Stimulated activated CD8-positive, alpha-beta memory T cell treated with anti-CD3 and anti-CD28 coated beads, Interleukin-7, amount 100 ng/mL, for 4 hours (primary cell): Measurements from ENCODE around the gene PAPLN.
"Not testable (repeated sequence)": the region's sequence is repeated elsewhere in the genome, so short reads cannot be mapped to it uniquely, and the experiment has no call there.

Experiments used
- DNase-seq, 2 donors: peaks; one replicate each; pipeline ENCODE4 v3.0.0-alpha.2; 2020; ENCODE audit warnings: low read depth in 2 of 2

PAPLN gene

GRCh38 chr14:73289729-73290128 is 52.4 kb downstream of the PAPLN start:
- no peak for DNase-seq

- DNase-seq = no peak
Observed at GRCh38 chr14:73290279-73290678, 53.0 kb downstream of the PAPLN start.

DNA sequence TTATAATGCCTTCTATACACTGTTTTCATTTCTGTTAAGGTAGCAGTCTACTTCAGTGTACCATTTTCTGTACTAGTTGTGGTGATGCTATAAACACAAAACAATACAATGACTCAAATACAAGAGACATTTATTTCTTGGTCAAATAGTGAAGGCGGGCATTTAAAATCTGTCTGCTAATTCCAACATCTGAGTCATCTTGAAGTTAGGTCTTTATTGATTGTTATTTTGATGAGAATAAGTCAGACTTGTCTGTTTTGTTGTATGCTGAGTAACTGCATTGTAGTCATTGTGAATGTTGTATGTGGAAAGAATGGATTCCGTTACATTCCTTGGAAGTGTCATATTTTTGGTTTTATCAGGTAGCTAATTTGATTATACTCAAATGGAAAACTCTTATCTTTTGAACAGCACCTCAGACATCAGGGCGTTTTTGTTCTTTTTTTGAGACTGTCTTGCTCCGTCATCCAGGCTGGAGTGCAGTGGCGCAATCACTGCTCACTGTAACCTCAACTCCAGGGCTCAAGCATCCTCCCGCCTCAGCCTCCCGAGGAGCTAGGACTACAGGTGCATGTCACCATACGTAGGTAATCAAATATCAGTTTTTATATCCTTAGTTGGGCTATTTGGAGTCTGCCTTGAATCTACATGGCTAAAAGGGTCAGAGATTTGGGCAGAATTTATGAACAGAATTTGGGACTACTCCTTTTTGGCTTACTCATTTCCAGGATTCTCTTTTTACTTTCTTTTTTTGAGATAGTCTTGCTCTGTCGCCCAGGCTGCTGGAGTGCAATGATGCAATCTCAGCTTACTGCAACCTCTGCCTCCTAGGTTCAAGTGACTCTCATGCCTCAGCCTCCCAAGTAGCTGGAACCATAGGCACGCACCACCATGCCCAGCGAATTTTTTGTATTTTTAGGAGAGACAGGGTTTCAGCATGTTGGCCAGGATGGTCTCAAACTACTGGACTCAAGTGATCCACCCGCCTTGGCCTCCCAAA is 56.8 kb downstream of the PAPLN start:
- no peak for DNase-seq

- DNase-seq = no peak
Observed at GRCh38 chr14:73295198-73295796, 58.0 kb downstream of the PAPLN start.

- DNase-seq = no peak
Observed at GRCh38 chr14:73305499-73305898, 68.2 kb downstream of the PAPLN start.

DNA sequence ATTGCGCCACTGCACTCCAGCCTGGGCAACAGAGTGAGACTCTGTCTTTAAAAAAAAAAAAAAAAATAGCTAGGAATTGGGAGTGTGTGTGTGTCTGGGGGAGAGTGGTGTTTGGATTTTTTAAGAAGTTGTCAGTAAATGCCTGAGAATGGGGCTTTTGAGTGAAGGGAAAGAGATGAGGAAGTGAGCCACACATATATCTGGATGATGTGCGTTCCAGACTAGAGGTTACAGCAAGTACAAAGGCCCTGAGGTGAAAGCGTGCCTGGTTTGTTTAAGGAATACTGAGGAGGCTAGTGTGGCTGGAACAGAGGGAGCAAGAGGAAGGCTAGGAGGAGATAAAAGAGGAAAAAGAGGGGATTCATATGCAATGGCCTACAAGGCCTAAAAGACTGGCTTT is 70.0 kb downstream of the PAPLN start:
- DNase-seq = no peak

DNA sequence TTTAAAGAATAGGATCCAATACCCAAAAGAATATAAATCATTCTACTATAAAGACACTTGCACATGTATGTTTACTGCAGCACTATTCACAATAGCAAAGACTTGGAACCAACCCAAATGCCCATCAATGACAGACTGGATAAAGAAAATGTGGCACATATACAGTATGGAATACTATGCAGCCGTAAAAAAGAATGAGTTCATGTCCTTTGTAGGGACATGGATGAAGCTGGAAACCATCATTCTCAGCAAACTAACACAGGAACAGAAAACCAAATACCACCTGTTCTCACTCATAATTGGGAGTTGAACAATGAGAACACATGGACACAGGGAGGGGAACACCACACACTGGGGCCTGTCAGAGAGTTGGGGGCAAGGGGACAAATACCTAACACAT is 71.9 kb downstream of the PAPLN start:
- DNase-seq = not testable (repeated sequence)

DNA sequence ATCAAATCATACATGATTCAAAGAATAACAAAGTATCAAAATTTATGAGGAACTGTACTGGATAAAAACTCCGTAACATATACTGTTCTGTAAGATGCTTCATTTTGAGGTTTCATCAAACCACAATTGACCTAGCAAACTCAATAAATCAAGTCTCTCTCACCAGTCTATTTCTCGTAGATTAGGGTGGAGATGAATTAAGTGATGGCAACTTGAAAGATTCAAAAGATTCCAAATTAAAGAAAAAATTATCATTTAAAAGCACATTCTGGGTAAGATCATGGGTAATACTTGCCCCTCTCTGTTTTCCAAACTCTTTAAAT is 74.4 kb downstream of the PAPLN start:
- DNase-seq = no peak

DNA sequence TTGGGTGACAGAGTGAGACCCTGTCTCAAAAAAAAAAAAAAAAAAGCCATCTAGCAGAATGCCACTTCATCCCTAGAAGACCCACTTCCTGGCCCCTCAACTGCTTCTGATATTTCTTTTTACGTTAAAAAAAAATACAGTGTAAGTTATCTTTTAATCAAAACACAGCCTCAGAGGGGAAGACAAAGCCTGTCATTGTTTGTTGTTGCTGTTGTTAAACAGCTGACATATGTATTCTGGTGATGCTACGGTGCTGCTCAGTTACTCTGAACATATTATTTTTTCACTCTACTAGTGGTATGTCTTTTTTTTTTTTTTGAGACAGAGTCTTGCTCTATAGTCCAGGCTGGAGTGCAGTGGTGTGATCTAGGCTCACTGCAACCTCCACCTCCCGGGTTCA is 75.4 kb downstream of the PAPLN start:
- DNase-seq = no peak

DNA sequence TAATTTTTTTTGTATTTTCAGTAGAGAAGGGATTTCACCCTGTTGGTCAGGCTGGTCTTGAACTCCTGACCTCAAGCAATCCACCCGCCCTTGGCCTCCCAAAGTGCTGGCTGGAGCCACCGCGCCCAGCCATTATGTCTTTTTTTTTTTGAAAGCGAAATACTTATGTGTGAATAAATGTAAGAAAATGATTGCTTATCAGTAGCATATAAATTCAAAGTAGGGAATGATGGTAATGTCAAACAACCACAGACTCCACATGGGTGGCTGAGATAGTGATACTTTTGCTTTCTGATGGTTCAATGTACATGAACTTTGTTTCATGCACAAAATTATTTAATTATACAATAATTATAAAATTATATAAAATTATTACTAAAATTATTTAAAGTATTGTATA is 75.8 kb downstream of the PAPLN start:
- no peak for DNase-seq

GRCh38 chr14:73323896-73324399 is 86.6 kb downstream of the PAPLN start:
- no peak for DNase-seq
